ENCODE data around the gene DLGAP4. TPM values are rescaled to one million over a fixed set of nuclear protein-coding genes. Genes with fewer than 3 reads are reported as not detected.

DLGAP4 gene
- total and polyA plus RNA-seq, 7 experiments from 2014 or later = 15.0 to 40.2 (median 35.3) TPM

- ChIA-PET CTCF (no interaction called here), POLR2A (no interaction called here)
- Mint-ChIP-seq H3K9me3 (no peaks in the 10 kb centered on the region), H3K27me3 (peaks cover 0 to 13% (median 0%) of the 10 kb centered on the region in 5 donors), H3K4me3 (no peak overlapping the region), H3K4me1 (peaks cover 0 to 1% (median 0%) of the 10 kb centered on the region in 7 donors), H3K36me3 (no peaks in the 10 kb centered on the region), H3K27ac (no peak overlapping the region)
- Histone ChIP-seq H3K4me3 (ENCODE audit: low read length) (no peak overlapping the region), H3K36me3 (ENCODE audit: control insufficient read depth in 2 of 3, insufficient read depth in 3 of 3, low read length in 3 of 3) (no peaks in the 10 kb centered on the region), H3K27me3 (ENCODE audit: control insufficient read depth in 2 of 2, insufficient read depth in 2 of 2, low read length in 2 of 2) (no peaks in the 10 kb centered on the region), H3K27ac (ENCODE audit: low read depth, low read length) (no peak overlapping the region), H3K9me3 (ENCODE audit: control insufficient read depth in 2 of 3, low read length in 3 of 3) (no peaks in the 10 kb centered on the region), H3K4me1 (ENCODE audit: control insufficient read depth in 2 of 2, insufficient read depth in 2 of 2, low read length in 2 of 2) (no peaks in the 10 kb centered on the region)
- ATAC-seq (no peak), DNase-seq (no peak)
- intact Hi-C loops (cut with micrococcal nuclease) = loop anchor here in 1 of 2 donors (5.0 kb wide), 1 partner anchor 616 kb away; no protein-coding TSS in a partner anchor
Observed at GRCh38 chr20:36270744-36271638, 35.1 kb upstream of the DLGAP4 start.

- Histone ChIP-seq H3K9me3 (ENCODE audit: control insufficient read depth in 2 of 3, low read length in 3 of 3) (no peaks in the 10 kb centered on the region), H3K27me3 (ENCODE audit: control insufficient read depth in 2 of 2, insufficient read depth in 2 of 2, low read length in 2 of 2) (no peaks in the 10 kb centered on the region), H3K27ac (ENCODE audit: low read depth, low read length) (no peak overlapping the region), H3K4me1 (ENCODE audit: control insufficient read depth in 2 of 2, insufficient read depth in 2 of 2, low read length in 2 of 2) (no peaks in the 10 kb centered on the region), H3K4me3 (ENCODE audit: low read length) (no peak overlapping the region), H3K36me3 (ENCODE audit: control insufficient read depth in 2 of 3, insufficient read depth in 3 of 3, low read length in 3 of 3) (no peaks in the 10 kb centered on the region)
- H3K27me3 Mint-ChIP-seq = peaks cover 0 to 13% (median 0%) of the 10 kb centered on the region in 5 donors
- H3K4me1 Mint-ChIP-seq = peaks cover 0 to 1% (median 0%) of the 10 kb centered on the region in 7 donors
- ChIA-PET CTCF (no interaction called here), POLR2A (no interaction called here)
- DNase-seq (no peak), ATAC-seq (no peak)
- no peak overlapping the region for H3K27ac Mint-ChIP-seq
- no peaks in the 10 kb centered on the region for H3K36me3 Mint-ChIP-seq
- intact Hi-C loops (cut with micrococcal nuclease) = loop anchor here (2.0 to 5.0 kb wide), 2 partner anchors 167 to 615 kb away; no protein-coding TSS in a partner anchor
- H3K9me3 Mint-ChIP-seq = no peaks in the 10 kb centered on the region
- no peak overlapping the region for H3K4me3 Mint-ChIP-seq
Observed at GRCh38 chr20:36271639-36272546, 34.2 kb upstream of the DLGAP4 start.

- Histone ChIP-seq H3K36me3 (ENCODE audit: control insufficient read depth in 2 of 3, insufficient read depth in 3 of 3, low read length in 3 of 3) (no peaks in the 10 kb centered on the region), H3K4me1 (ENCODE audit: control insufficient read depth in 2 of 2, insufficient read depth in 2 of 2, low read length in 2 of 2) (no peaks in the 10 kb centered on the region), H3K27me3 (ENCODE audit: control insufficient read depth in 2 of 2, insufficient read depth in 2 of 2, low read length in 2 of 2) (no peaks in the 10 kb centered on the region), H3K9me3 (ENCODE audit: control insufficient read depth in 2 of 3, low read length in 3 of 3) (no peaks in the 10 kb centered on the region), H3K4me3 (ENCODE audit: low read length) (no peak overlapping the region), H3K27ac (ENCODE audit: low read depth, low read length) (no peak overlapping the region)
- H3K27me3 Mint-ChIP-seq = peaks cover 0 to 13% (median 0%) of the 10 kb centered on the region in 5 donors
- peaks cover 0 to 1% (median 0%) of the 10 kb centered on the region in 7 donors for H3K4me1 Mint-ChIP-seq
- no peak for DNase-seq
- CTCF ChIA-PET = no interaction called here
- H3K9me3 Mint-ChIP-seq = no peaks in the 10 kb centered on the region
- H3K36me3 Mint-ChIP-seq = no peaks in the 10 kb centered on the region
- no peak overlapping the region for H3K27ac Mint-ChIP-seq
- POLR2A ChIA-PET = no interaction called here
- H3K4me3 Mint-ChIP-seq = no peak overlapping the region
- ATAC-seq = no peak
- intact Hi-C loops (cut with micrococcal nuclease) = loop anchor here (1.0 to 5.0 kb wide), 3 partner anchors 166 to 615 kb away; no protein-coding TSS in a partner anchor
Observed at GRCh38 chr20:36272547-36273220, 33.5 kb upstream of the DLGAP4 start.

- Histone ChIP-seq H3K36me3 (ENCODE audit: control insufficient read depth in 2 of 3, insufficient read depth in 3 of 3, low read length in 3 of 3) (no peaks in the 10 kb centered on the region), H3K27ac (ENCODE audit: low read depth, low read length) (no peak overlapping the region), H3K4me1 (ENCODE audit: control insufficient read depth in 2 of 2, insufficient read depth in 2 of 2, low read length in 2 of 2) (no peaks in the 10 kb centered on the region), H3K27me3 (ENCODE audit: control insufficient read depth in 2 of 2, insufficient read depth in 2 of 2, low read length in 2 of 2) (no peaks in the 10 kb centered on the region), H3K9me3 (ENCODE audit: control insufficient read depth in 2 of 3, low read length in 3 of 3) (no peaks in the 10 kb centered on the region), H3K4me3 (ENCODE audit: low read length) (no peak overlapping the region)
- no peak overlapping the region for H3K4me3 Mint-ChIP-seq
- peaks cover 0 to 13% (median 3%) of the 10 kb centered on the region in 5 donors for H3K27me3 Mint-ChIP-seq
- no peak overlapping the region for H3K27ac Mint-ChIP-seq
- H3K4me1 Mint-ChIP-seq = peaks cover 0 to 1% (median 0%) of the 10 kb centered on the region in 7 donors
- intact Hi-C loops (cut with micrococcal nuclease) = loop anchor here (1.0 to 5.0 kb wide), 3 partner anchors 165 to 614 kb away; no protein-coding TSS in a partner anchor
- ChIA-PET CTCF (interaction anchor here (0.7 to 0.8 kb wide), 2 partner anchors 217 to 481 kb away, joined by 3 read pairs; no protein-coding TSS in a partner anchor), POLR2A (no interaction called here)
- no peak for ATAC-seq
- no peaks in the 10 kb centered on the region for H3K9me3 Mint-ChIP-seq
- no peaks in the 10 kb centered on the region for H3K36me3 Mint-ChIP-seq
- DNase-seq = no peak
Observed at GRCh38 chr20:36273414-36274180, 32.5 kb upstream of the DLGAP4 start.

GRCh38 chr20:36274181-36274841 is 31.8 kb upstream of the DLGAP4 start:
- no peaks in the 10 kb centered on the region for H3K27me3 ChIP-seq (ENCODE audit: control insufficient read depth in 2 of 2, insufficient read depth in 2 of 2, low read length in 2 of 2)
- Mint-ChIP-seq H3K27ac (no peak overlapping the region), H3K9me3 (no peaks in the 10 kb centered on the region), H3K36me3 (no peaks in the 10 kb centered on the region), H3K4me1 (peaks cover 0 to 1% (median 0%) of the 10 kb centered on the region in 7 donors), H3K4me3 (no peak overlapping the region), H3K27me3 (peaks cover 0 to 13% (median 3%) of the 10 kb centered on the region in 5 donors)
- ATAC-seq (no peak), DNase-seq (no peak)
- H3K4me3 ChIP-seq (ENCODE audit: low read length) = no peak overlapping the region
- H3K36me3 ChIP-seq (ENCODE audit: control insufficient read depth in 2 of 3, insufficient read depth in 3 of 3, low read length in 3 of 3) = no peaks in the 10 kb centered on the region
- intact Hi-C loops (cut with micrococcal nuclease) = loop anchor here in 1 of 2 donors (5.0 kb wide), 1 partner anchor 613 kb away; no protein-coding TSS in a partner anchor
- H3K4me1 ChIP-seq (ENCODE audit: control insufficient read depth in 2 of 2, insufficient read depth in 2 of 2, low read length in 2 of 2) = no peaks in the 10 kb centered on the region
- H3K9me3 ChIP-seq (ENCODE audit: control insufficient read depth in 2 of 3, low read length in 3 of 3) = no peaks in the 10 kb centered on the region
- H3K27ac ChIP-seq (ENCODE audit: low read depth, low read length) = no peak overlapping the region
- ChIA-PET CTCF (no interaction called here), POLR2A (no interaction called here)

Measured in naive thymus-derived CD4-positive, alpha-beta T cell (primary cell).